Endodermal cell (in vitro differentiated cells): ENCODE results near the gene LMO3. TPM values are rescaled to one million over a fixed set of nuclear protein-coding genes. Genes with fewer than 3 reads are reported as not detected.

Source experiments
- DNase-seq: peaks from one replicate; pipeline ENCODE4 v3.0.0-alpha.2; 2017
- H3K27ac ChIP-seq: 2 replicates; pipeline ENCODE4 v1.5.1; 2013; ENCODE audit warnings: mild to moderate bottlenecking, low read depth, low read length, moderate library complexity
- H3K27me3 ChIP-seq: 2 replicates; pipeline ENCODE4 v1.6.1; 2013; ENCODE audit warnings: mild to moderate bottlenecking, low read length, moderate library complexity; ENCODE audit not compliant: insufficient read depth, control insufficient read depth, poor library complexity, severe bottlenecking
- H3K36me3 ChIP-seq: 2 replicates; pipeline ENCODE4 v1.7.0; 2013; ENCODE audit warnings: mild to moderate bottlenecking, low read length, moderate library complexity; ENCODE audit not compliant: control insufficient read depth, insufficient read depth
- H3K4me1 ChIP-seq: one replicate; pipeline ENCODE4 v1.7.0; 2013; ENCODE audit warnings: low read length; ENCODE audit not compliant: control insufficient read depth, insufficient read depth
- H3K4me3 ChIP-seq: 2 replicates; pipeline ENCODE4 v1.5.1; 2013; ENCODE audit warnings: mild to moderate bottlenecking, low read length, moderate library complexity
- H3K9ac ChIP-seq: 2 replicates; pipeline ENCODE4 v1.6.1; 2013; ENCODE audit warnings: mild to moderate bottlenecking, low read length, moderate library complexity; ENCODE audit not compliant: poor library complexity, severe bottlenecking; ENCODE audit errors: extremely low read depth
- H3K9me3 ChIP-seq: 2 replicates; pipeline ENCODE4 v1.6.1; 2013; ENCODE audit warnings: mild to moderate bottlenecking, low read length, moderate library complexity; ENCODE audit not compliant: control insufficient read depth
- H3K27ac Mint-ChIP-seq: 2 replicates; pipeline ENCODE4 v1.8.0; 2020; ENCODE audit warnings: mixed read lengths
- H3K27me3 Mint-ChIP-seq: 2 replicates; pipeline ENCODE4 v1.8.0; 2021; ENCODE audit warnings: mild to moderate bottlenecking, mixed read lengths; ENCODE audit not compliant: insufficient read depth
- H3K36me3 Mint-ChIP-seq: 2 replicates; pipeline ENCODE4 v1.8.0; 2020; ENCODE audit warnings: low read depth, mixed read lengths
- H3K4me1 Mint-ChIP-seq: 2 replicates; pipeline ENCODE4 v1.8.0; 2020; ENCODE audit warnings: mixed read lengths
- H3K4me3 Mint-ChIP-seq: 2 replicates; pipeline ENCODE4 v1.8.0; 2020; ENCODE audit warnings: mild to moderate bottlenecking, moderate library complexity, mixed read lengths
- H3K9me3 Mint-ChIP-seq: 2 replicates; pipeline ENCODE4 v1.8.0; 2020; ENCODE audit warnings: mild to moderate bottlenecking, mixed read lengths
- WGBS, 2 experiments: methylation state at CpG; one replicate each; pipeline versions ENCODE4 v1.1.5 to v1.1.7; 2013; ENCODE audit warnings: missing lambda C conversion rate in 2 of 2, mixed read lengths in 1 of 2; ENCODE audit not compliant: insufficient coverage in 1 of 2, insufficient read length in 1 of 2; 5-methylcytosine and 5-hydroxymethylcytosine counted together
- total RNA-seq, 2 donors: library from RNA; stranded (reverse); fragmentation: NEBNext Ultra II Directional in 1 of 2; extraction: Animal tissue kit (Norgen Biotek cat#: 25700) in 1 of 2; gene quantifications; 2 replicates in 1 of 2; 3 replicates in 1 of 2; pipeline ENCODE4 v1.2.1, GENCODE V29; 2021
- TF ChIP-seq, protein P1 (sequence below): fragments of 200-600 bp; sonication (generic); conservative IDR thresholded peaks from 2 replicates; pipeline ENCODE4 v1.5.0; 2021; ENCODE audit warnings: antibody characterized with exemption, mild to moderate bottlenecking

LMO3 gene
- total RNA-seq, 2 donors from 2014 or later: 0.77 to 3.2 TPM

GRCh38 chr12:16513231-16513630 is 92.7 kb downstream of the LMO3 start:
- H3K27ac ChIP-seq: no peak overlapping the region
- H3K4me1 ChIP-seq: no peaks in the 10 kb centered on the region
- TF ChIP-seq, protein P1, sequence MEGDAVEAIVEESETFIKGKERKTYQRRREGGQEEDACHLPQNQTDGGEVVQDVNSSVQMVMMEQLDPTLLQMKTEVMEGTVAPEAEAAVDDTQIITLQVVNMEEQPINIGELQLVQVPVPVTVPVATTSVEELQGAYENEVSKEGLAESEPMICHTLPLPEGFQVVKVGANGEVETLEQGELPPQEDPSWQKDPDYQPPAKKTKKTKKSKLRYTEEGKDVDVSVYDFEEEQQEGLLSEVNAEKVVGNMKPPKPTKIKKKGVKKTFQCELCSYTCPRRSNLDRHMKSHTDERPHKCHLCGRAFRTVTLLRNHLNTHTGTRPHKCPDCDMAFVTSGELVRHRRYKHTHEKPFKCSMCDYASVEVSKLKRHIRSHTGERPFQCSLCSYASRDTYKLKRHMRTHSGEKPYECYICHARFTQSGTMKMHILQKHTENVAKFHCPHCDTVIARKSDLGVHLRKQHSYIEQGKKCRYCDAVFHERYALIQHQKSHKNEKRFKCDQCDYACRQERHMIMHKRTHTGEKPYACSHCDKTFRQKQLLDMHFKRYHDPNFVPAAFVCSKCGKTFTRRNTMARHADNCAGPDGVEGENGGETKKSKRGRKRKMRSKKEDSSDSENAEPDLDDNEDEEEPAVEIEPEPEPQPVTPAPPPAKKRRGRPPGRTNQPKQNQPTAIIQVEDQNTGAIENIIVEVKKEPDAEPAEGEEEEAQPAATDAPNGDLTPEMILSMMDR: no peak
- no peak for DNase-seq
- Mint-ChIP-seq H3K4me3 (no peak overlapping the region), H3K9me3 (no peaks in the 10 kb centered on the region), H3K27me3 (no peaks in the 10 kb centered on the region), H3K27ac (no peak overlapping the region), H3K4me1 (no peaks in the 10 kb centered on the region), H3K36me3 (no peaks in the 10 kb centered on the region)
- H3K9ac ChIP-seq: no peak overlapping the region
- 93 to 95% methylated on average over 4 to 15 of the region's 15 CpGs for WGBS, 2 experiments
- no peaks in the 10 kb centered on the region for H3K36me3 ChIP-seq
- no peaks in the 10 kb centered on the region for H3K9me3 ChIP-seq
- H3K4me3 ChIP-seq: no peak overlapping the region
- H3K27me3 ChIP-seq: no peaks in the 10 kb centered on the region

GRCh38 chr12:16509411-16509810 is 96.6 kb downstream of the LMO3 start:
- Histone ChIP-seq H3K9ac (no peak overlapping the region), H3K4me3 (no peak overlapping the region), H3K36me3 (no peaks in the 10 kb centered on the region), H3K4me1 (no peaks in the 10 kb centered on the region), H3K9me3 (no peaks in the 10 kb centered on the region), H3K27me3 (no peaks in the 10 kb centered on the region), H3K27ac (no peak overlapping the region)
- Mint-ChIP-seq H3K27me3 (no peaks in the 10 kb centered on the region), H3K27ac (no peak overlapping the region), H3K4me3 (no peak overlapping the region), H3K4me1 (no peaks in the 10 kb centered on the region), H3K9me3 (no peaks in the 10 kb centered on the region), H3K36me3 (no peaks in the 10 kb centered on the region)
- WGBS, 2 experiments: 94 to 100% methylated on average over 2 of the region's 2 CpGs
- TF ChIP-seq, protein P1: no peak
- DNase-seq: no peak

DNA sequence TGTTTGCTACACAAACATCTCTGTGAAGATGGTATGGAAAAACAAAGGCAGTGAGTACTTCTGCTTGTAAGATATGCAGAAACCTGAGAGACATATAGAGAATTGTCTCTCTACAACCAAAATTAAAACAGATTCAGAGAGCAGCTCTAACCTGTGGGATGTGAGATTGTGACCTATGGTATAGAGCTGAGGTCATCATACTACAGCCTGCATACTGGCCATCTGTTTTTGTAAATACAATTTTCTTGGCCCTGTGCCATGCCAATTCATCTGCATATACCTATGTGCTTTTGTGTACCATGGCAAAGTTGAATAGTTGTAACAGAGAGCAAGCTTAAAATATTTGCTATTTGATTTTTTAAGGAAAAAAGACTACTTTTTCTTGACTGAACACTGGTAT is 99.6 kb downstream of the LMO3 start:
- TF ChIP-seq, protein P1: no peak
- H3K27ac Mint-ChIP-seq: no peak overlapping the region

More for the DNA sequence above, 99.6 kb downstream of the LMO3 start:
- no peak for DNase-seq
- H3K4me3 ChIP-seq: no peak overlapping the region
- Mint-ChIP-seq H3K27me3 (no peaks in the 10 kb centered on the region), H3K4me1 (peaks cover 3% of the 10 kb centered on the region), H3K9me3 (no peaks in the 10 kb centered on the region), H3K4me3 (no peak overlapping the region), H3K36me3 (no peaks in the 10 kb centered on the region)
- H3K9me3 ChIP-seq: no peaks in the 10 kb centered on the region
- H3K27ac ChIP-seq: no peak overlapping the region
- H3K36me3 ChIP-seq: no peaks in the 10 kb centered on the region
- H3K4me1 ChIP-seq: no peaks in the 10 kb centered on the region
- no peak overlapping the region for H3K9ac ChIP-seq
- H3K27me3 ChIP-seq: no peaks in the 10 kb centered on the region
